WTC11 (cell line): ENCODE data around the gene SVIL. TPM values are rescaled to one million over a fixed set of nuclear protein-coding genes. Genes with fewer than 3 reads are reported as not detected.

Experiments used
- ATAC-seq: fragments of 200-7000 bp; cut with Tn5 transposase; 2 replicates; pipeline ENCODE4 v1.10.0; 2021; ENCODE audit warnings: mild to moderate bottlenecking, moderate library complexity
- CTCF ChIA-PET: fragments of 300-600 bp; sonication (Branson Sonifier 250); formaldehyde crosslinking; loops from one replicate; lab custom pipeline; 2021; ENCODE audit warnings: antibody characterized with exemption; lab: Charles Lee
- POLR2A ChIA-PET: fragments of 350-600 bp; sonication (Branson Sonifier 250); formaldehyde crosslinking; loops from one replicate; lab custom pipeline; 2021; ENCODE audit warnings: antibody characterized with exemption; lab: Charles Lee
- DNase-seq: peaks from one replicate; pipeline ENCODE4 v3.0.0; 2021; ENCODE audit warnings: low spot score
- H3K27ac Mint-ChIP-seq: 2 replicates; pipeline ENCODE4 v1.8.0; 2021; ENCODE audit warnings: mixed read lengths
- H3K27me3 Mint-ChIP-seq: 2 replicates; pipeline ENCODE4 v1.8.0; 2021; ENCODE audit warnings: low read depth, mild to moderate bottlenecking, moderate library complexity, mixed read lengths
- H3K36me3 Mint-ChIP-seq: 2 replicates; pipeline ENCODE4 v1.8.0; 2021; ENCODE audit warnings: mixed read lengths
- H3K4me1 Mint-ChIP-seq: 2 replicates; pipeline ENCODE4 v1.8.0; 2022; ENCODE audit warnings: mixed read lengths
- H3K4me3 Mint-ChIP-seq: 2 replicates; pipeline ENCODE4 v1.8.0; 2021; ENCODE audit warnings: mild to moderate bottlenecking, moderate library complexity, mixed read lengths
- H3K9me3 Mint-ChIP-seq: 2 replicates; pipeline ENCODE4 v1.8.0; 2021; ENCODE audit warnings: mixed read lengths
- AR ChIP-seq: fragments of 250-450 bp; sonication (Bioruptor Pico); IDR thresholded peaks from 2 replicates; pipeline ENCODE4 v1.9.0; 2021; ENCODE audit warnings: mild to moderate bottlenecking
- ATF3 ChIP-seq: sonication (generic); formaldehyde crosslinking; conservative IDR thresholded peaks from 2 replicates; pipeline ENCODE4 v1.8.1; 2022; ENCODE audit warnings: mild to moderate bottlenecking, missing genetic modification reagents
- CDX4 ChIP-seq: fragments of 250-450 bp; sonication (Bioruptor Pico); IDR thresholded peaks from 2 replicates; pipeline ENCODE4 v1.9.0; 2021; ENCODE audit warnings: moderate library complexity, mild to moderate bottlenecking, inconsistent platforms, borderline replicate concordance
- E2F4 ChIP-seq: sonication (generic); formaldehyde crosslinking; IDR thresholded peaks from 2 replicates; pipeline ENCODE4 v1.8.1; 2022; ENCODE audit warnings: low read depth, mild to moderate bottlenecking, moderate library complexity, missing genetic modification reagents, borderline replicate concordance
- EMX1 ChIP-seq: fragments of 250-450 bp; sonication (Bioruptor Pico); IDR thresholded peaks from 2 replicates; pipeline ENCODE4 v1.8.0; 2021; ENCODE audit warnings: mild to moderate bottlenecking
- ERG ChIP-seq: fragments of 250-450 bp; sonication (Bioruptor Pico); IDR thresholded peaks from 2 replicates; pipeline ENCODE4 v1.8.0; 2021; ENCODE audit warnings: mild to moderate bottlenecking
- FOXK1 ChIP-seq: sonication (generic); formaldehyde crosslinking; IDR thresholded peaks from 2 replicates; pipeline ENCODE4 v1.8.0; 2022; ENCODE audit warnings: mild to moderate bottlenecking, moderate library complexity, missing genetic modification reagents
- GABPB1 ChIP-seq: sonication (generic); formaldehyde crosslinking; IDR thresholded peaks from 2 replicates; pipeline ENCODE4 v1.8.1; 2023; ENCODE audit warnings: mild to moderate bottlenecking, missing genetic modification reagents
- GTF2I ChIP-seq: fragments of 250-450 bp; sonication (Bioruptor Pico); conservative IDR thresholded peaks from 2 replicates; pipeline ENCODE4 v1.4.0; 2021; ENCODE audit warnings: mild to moderate bottlenecking
- HMGA2 ChIP-seq: fragments of 250-450 bp; sonication (Bioruptor Pico); IDR thresholded peaks from 2 replicates; pipeline ENCODE4 v1.4.0; 2021; ENCODE audit warnings: mild to moderate bottlenecking, moderate library complexity
- NFYB ChIP-seq: sonication (generic); formaldehyde crosslinking; conservative IDR thresholded peaks from 2 replicates; pipeline ENCODE4 v1.8.0; 2022; ENCODE audit warnings: low read depth, missing genetic modification reagents
- NR2C2 ChIP-seq: sonication (generic); formaldehyde crosslinking; IDR thresholded peaks from 2 replicates; pipeline ENCODE4 v1.8.0; 2022; ENCODE audit warnings: mild to moderate bottlenecking, missing genetic modification reagents
- NR3C1 ChIP-seq: sonication (generic); formaldehyde crosslinking; conservative IDR thresholded peaks from 2 replicates; pipeline ENCODE4 v1.8.1; 2023; ENCODE audit warnings: low read depth, mild to moderate bottlenecking, missing genetic modification reagents
- PRRX2 ChIP-seq: fragments of 250-450 bp; sonication (Bioruptor Pico); IDR thresholded peaks from 2 replicates; pipeline ENCODE4 v1.8.0; 2021; ENCODE audit warnings: mild to moderate bottlenecking
- SMAD3 ChIP-seq: sonication (generic); formaldehyde crosslinking; IDR thresholded peaks from 2 replicates; pipeline ENCODE4 v1.8.0; 2022; ENCODE audit warnings: missing genetic modification reagents, mild to moderate bottlenecking, borderline replicate concordance
- SOX15 ChIP-seq: fragments of 250-450 bp; sonication (Bioruptor Pico); IDR thresholded peaks from 2 replicates; pipeline ENCODE4 v1.9.0; 2021; ENCODE audit warnings: mild to moderate bottlenecking
- ZBTB21 ChIP-seq: sonication (generic); formaldehyde crosslinking; IDR thresholded peaks from 2 replicates; pipeline ENCODE4 v1.8.1; 2023; ENCODE audit warnings: mild to moderate bottlenecking, missing genetic modification reagents, borderline replicate concordance
- ZMAT4 ChIP-seq: fragments of 250-450 bp; sonication (Bioruptor Pico); IDR thresholded peaks from 2 replicates; pipeline ENCODE4 v1.9.0; 2021; ENCODE audit warnings: mild to moderate bottlenecking
- ZNF121 ChIP-seq: sonication (generic); formaldehyde crosslinking; IDR thresholded peaks from 2 replicates; pipeline ENCODE4 v1.8.0; 2023; ENCODE audit warnings: missing genetic modification reagents
- ZNF138 ChIP-seq: sonication (generic); formaldehyde crosslinking; conservative IDR thresholded peaks from 2 replicates; pipeline ENCODE4 v1.8.1; 2022; ENCODE audit warnings: mild to moderate bottlenecking, moderate library complexity, missing genetic modification reagents
- ZNF219 ChIP-seq: sonication (generic); formaldehyde crosslinking; IDR thresholded peaks from 2 replicates; pipeline ENCODE4 v1.8.0; 2023; ENCODE audit warnings: missing genetic modification reagents, mild to moderate bottlenecking, borderline replicate concordance
- ZNF423 ChIP-seq: fragments of 250-450 bp; sonication (Bioruptor Pico); IDR thresholded peaks from 2 replicates; pipeline ENCODE4 v2.1.2; 2022; ENCODE audit warnings: mild to moderate bottlenecking, moderate library complexity
- total RNA-seq: library from RNA; stranded (reverse); gene quantifications from 3 replicates; pipeline ENCODE4 v1.2.3, GENCODE V29; 2021
- TF ChIP-seq, protein P1 (sequence below): sonication (generic); formaldehyde crosslinking; IDR thresholded peaks from 2 replicates; pipeline ENCODE4 v1.8.1; 2022; ENCODE audit warnings: mild to moderate bottlenecking, missing genetic modification reagents, moderate library complexity, borderline replicate concordance
- TF ChIP-seq, protein P2 (sequence below): sonication (generic); formaldehyde crosslinking; IDR thresholded peaks from 2 replicates; pipeline ENCODE4 v1.8.1; 2023; ENCODE audit warnings: mild to moderate bottlenecking, moderate library complexity, missing genetic modification reagents
- TF ChIP-seq, protein P3 (sequence below): sonication (generic); formaldehyde crosslinking; IDR thresholded peaks from 2 replicates; pipeline ENCODE4 v1.8.1; 2022; ENCODE audit warnings: missing genetic modification reagents, borderline replicate concordance

SVIL gene
- total RNA-seq, 1 experiment from 2014 or later = 27.1 TPM

GRCh38 chr10:29612657-29613056 lies 22.1 kb downstream of the SVIL start:
- peaks cover 23% of the 10 kb centered on the region for H3K36me3 Mint-ChIP-seq
- H3K27me3 Mint-ChIP-seq = no peaks in the 10 kb centered on the region
- POLR2A ChIA-PET = no interaction called here
- peaks cover 27% of the 10 kb centered on the region for H3K9me3 Mint-ChIP-seq
- CTCF ChIA-PET = interaction anchor here (0.6 kb wide), 1 partner anchor 907 kb away, joined by 5 read pairs; no protein-coding TSS in a partner anchor
- TF ChIP-seq ZNF138 (no peak), NFYB (CRISPR knock-in tag) (no peak), NR2C2 (CRISPR knock-in tag) (no peak), SMAD3 (no peak), SOX15 (CRISPR knock-in tag) (no peak), FOXK1 (CRISPR knock-in tag) (no peak)
- TF ChIP-seq, protein P1, sequence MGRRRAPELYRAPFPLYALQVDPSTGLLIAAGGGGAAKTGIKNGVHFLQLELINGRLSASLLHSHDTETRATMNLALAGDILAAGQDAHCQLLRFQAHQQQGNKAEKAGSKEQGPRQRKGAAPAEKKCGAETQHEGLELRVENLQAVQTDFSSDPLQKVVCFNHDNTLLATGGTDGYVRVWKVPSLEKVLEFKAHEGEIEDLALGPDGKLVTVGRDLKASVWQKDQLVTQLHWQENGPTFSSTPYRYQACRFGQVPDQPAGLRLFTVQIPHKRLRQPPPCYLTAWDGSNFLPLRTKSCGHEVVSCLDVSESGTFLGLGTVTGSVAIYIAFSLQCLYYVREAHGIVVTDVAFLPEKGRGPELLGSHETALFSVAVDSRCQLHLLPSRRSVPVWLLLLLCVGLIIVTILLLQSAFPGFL (CRISPR knock-in tag) = no peak
- no peak for ATAC-seq
- peaks cover 13% of the 10 kb centered on the region for H3K4me1 Mint-ChIP-seq
- DNase-seq = no peak
- no peak overlapping the region for H3K27ac Mint-ChIP-seq
- no peak overlapping the region for H3K4me3 Mint-ChIP-seq

DNA sequence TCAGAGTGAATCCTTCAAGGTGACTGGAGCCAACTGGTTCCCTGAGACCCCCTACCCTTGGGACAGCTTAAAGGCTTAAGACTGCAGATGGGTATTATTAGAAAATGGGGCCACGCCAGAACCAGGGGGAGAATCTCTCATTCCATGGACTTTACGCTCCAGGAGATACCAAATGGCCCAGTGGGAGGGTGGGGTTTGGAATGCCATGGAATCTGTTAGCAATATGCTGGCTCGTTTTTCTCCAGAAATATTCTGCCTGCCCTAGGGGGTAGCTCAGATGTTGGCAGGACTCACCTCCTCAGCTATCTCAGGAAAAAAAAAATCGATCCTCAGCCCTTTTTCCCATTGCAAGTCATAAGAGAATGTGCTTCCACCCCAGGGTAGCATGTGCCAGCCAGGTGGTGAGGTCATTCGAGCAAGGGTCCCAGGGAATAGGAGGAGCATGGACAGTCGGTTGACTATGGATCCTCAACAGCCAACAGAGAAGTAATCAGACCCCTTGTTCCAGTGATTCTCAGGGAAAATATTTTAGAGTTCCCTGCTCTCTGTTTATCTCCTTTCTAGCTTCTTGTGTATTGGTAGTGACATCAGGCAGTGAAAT lies 22.9 kb downstream of the SVIL start:
- Mint-ChIP-seq H3K4me3 (no peak overlapping the region), H3K36me3 (peaks cover 23% of the 10 kb centered on the region), H3K9me3 (peaks cover 27% of the 10 kb centered on the region), H3K27ac (no peak overlapping the region), H3K4me1 (peaks cover 12% of the 10 kb centered on the region; the same call in 1 of the 2 replicates), H3K27me3 (no peaks in the 10 kb centered on the region)
- ChIA-PET CTCF (no interaction called here), POLR2A (no interaction called here)
- 0 out of 2 replicates have a peak, but pooled peaks have one; percentile 22 for ATAC-seq
- DNase-seq = no peak
- TF ChIP-seq ZMAT4 (CRISPR knock-in tag) (no peak), EMX1 (CRISPR knock-in tag) (no peak), GTF2I (CRISPR knock-in tag) (no peak), PRRX2 (no peak), ERG (CRISPR knock-in tag) (no peak), CDX4 (CRISPR knock-in tag) (no peak), AR (no peak), HMGA2 (CRISPR knock-in tag) (no peak), ZBTB21 (CRISPR knock-in tag) (no peak), GABPB1 (no peak), E2F4 (no peak), ZNF423 (no peak), ZNF121 (CRISPR knock-in tag) (no peak), NR3C1 (CRISPR knock-in tag) (no peak), ATF3 (no peak), ZNF219 (CRISPR knock-in tag) (no peak)
- TF ChIP-seq, protein P2, sequence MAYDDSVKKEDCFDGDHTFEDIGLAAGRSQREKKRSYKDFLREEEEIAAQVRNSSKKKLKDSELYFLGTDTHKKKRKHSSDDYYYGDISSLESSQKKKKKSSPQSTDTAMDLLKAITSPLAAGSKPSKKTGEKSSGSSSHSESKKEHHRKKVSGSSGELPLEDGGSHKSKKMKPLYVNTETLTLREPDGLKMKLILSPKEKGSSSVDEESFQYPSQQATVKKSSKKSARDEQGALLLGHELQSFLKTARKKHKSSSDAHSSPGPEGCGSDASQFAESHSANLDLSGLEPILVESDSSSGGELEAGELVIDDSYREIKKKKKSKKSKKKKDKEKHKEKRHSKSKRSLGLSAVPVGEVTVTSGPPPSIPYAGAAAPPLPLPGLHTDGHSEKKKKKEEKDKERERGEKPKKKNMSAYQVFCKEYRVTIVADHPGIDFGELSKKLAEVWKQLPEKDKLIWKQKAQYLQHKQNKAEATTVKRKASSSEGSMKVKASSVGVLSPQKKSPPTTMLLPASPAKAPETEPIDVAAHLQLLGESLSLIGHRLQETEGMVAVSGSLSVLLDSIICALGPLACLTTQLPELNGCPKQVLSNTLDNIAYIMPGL (CRISPR knock-in tag) = no peak
- TF ChIP-seq, protein P3, sequence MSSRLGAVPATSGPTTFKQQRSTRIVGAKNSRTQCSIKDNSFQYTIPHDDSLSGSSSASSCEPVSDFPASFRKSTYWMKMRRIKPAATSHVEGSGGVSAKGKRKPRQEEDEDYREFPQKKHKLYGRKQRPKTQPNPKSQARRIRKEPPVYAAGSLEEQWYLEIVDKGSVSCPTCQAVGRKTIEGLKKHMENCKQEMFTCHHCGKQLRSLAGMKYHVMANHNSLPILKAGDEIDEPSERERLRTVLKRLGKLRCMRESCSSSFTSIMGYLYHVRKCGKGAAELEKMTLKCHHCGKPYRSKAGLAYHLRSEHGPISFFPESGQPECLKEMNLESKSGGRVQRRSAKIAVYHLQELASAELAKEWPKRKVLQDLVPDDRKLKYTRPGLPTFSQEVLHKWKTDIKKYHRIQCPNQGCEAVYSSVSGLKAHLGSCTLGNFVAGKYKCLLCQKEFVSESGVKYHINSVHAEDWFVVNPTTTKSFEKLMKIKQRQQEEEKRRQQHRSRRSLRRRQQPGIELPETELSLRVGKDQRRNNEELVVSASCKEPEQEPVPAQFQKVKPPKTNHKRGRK = no peak
